NCI-H187 (cell line): ENCODE data around the gene KCNQ5.
"Not testable (repeated sequence)": the region's sequence is repeated elsewhere in the genome, so short reads cannot be mapped to it uniquely, and the experiment has no call there.

Source experiments
- DNase-seq, 2 experiments: peaks; one replicate each; lab custom pipeline; 2025; lab: John Stamatoyannopoulos, UW

KCNQ5 gene

DNA sequence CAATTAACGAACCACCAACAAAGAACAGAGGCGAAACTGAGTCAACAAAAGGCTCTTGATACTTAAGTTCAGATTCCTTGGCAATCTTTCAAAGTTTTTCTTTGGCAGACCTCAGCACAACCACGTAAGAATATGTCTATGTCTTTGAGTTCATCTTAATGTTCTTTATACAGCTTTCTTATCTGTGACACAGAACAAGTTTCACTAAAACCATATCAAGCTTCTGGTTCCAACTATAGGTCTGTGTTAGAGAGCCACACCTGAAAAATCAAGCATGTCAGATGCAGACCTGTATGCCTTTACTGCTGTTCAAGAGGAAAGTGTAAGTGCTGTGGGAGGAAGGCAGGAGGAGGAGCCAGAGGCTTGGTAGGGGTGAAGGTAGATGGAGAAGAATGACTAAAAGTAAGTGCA, 332.1 kb downstream of the KCNQ5 start:
- DNase-seq = no peak

DNA sequence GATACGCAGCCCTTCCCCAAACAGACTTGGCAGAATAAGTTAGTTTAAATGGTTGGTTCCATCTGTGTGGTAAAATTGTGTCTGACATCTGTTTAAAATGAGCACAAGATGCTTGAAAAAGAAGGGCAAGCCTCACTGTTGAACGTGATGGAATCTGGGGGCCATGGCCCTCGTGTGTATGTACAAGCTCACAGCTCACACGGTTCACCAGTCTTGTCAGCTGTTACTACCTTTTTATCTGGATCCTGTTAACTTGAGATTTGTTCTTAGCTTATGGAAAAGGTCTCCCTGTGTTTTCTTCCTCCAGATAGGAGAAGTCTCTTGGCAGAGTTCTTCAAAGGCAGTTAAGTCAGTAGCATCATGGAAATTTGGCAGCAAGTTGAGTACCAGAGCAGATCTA, 332.9 kb downstream of the KCNQ5 start:
- no peak for DNase-seq

DNA sequence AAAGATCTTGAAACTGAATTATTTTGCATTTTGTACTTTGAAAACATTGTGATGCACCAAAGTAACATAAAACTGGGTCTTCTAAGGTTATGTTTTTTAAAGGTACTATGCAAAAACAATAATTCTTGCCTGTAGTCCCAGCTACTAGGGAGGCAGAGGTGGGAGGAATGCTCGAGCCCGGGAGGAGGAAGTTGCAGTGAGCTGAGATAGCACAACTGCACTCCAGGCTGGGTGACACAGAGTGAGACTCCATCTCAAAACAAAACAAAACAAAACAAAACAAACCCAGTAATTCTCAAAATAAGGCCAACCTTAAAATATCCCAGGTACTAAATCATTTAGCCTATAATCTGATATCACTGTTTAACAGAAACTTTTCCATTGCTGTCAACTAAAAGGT, 333.8 kb downstream of the KCNQ5 start:
- DNase-seq = no peak

DNA sequence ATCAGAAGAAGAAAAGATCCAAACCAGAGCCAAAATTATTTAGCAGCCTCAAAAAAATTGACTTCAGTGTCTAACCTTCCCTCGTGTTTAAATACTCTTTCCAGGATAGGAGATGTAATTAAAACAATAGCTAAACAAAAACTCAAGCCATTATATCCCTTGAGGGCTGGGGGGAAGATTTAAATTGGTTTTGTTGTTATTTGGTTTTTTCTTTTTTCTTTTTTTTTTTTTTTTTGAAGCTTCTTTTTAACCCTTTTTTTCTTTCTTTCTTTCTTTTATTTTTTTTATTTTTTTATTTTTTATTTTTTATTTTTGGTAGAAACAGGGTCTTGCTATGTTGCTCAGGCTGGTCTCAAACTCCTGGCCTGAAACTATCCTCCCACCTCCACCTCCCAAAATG, 334.4 kb downstream of the KCNQ5 start:
- DNase-seq = no peak

DNA sequence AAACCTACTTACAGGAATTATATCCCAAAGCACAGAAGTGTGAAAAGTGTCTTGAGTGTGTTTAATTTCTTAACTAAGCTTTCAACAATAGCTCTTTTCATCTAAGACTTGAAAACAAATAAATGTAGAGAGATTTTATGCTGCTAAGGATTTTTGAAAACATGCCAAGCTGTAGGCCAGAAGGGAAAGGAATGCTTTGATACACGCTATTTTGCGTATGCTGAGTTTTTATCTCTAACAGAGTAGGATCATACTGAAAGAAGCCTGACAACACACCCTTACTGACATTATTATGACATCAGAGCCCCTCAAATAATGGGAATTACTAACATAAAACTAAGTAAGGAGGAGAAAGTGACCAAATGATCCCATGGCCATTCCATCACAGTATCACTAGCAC, 338.0 kb downstream of the KCNQ5 start:
- no peak for DNase-seq

DNA sequence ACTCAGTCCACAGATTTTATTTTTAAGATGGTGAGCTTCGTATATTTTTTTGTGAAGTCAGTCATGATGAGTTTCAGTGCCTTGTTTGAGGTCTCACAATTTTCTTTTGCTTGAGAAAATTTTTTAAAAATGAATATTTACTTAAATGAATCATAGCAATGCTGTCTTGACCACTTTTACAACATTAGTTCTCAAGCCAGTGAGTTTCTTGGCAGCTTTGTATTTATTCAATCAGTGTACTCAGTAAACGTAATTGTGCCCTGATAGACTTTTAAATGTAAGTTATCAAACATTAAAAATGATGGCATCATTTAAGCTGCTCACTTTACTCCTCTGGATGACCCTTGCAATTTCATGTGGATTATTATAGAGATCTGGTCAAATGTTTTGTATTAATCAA, 342.1 kb downstream of the KCNQ5 start:
- no peak for DNase-seq

DNA sequence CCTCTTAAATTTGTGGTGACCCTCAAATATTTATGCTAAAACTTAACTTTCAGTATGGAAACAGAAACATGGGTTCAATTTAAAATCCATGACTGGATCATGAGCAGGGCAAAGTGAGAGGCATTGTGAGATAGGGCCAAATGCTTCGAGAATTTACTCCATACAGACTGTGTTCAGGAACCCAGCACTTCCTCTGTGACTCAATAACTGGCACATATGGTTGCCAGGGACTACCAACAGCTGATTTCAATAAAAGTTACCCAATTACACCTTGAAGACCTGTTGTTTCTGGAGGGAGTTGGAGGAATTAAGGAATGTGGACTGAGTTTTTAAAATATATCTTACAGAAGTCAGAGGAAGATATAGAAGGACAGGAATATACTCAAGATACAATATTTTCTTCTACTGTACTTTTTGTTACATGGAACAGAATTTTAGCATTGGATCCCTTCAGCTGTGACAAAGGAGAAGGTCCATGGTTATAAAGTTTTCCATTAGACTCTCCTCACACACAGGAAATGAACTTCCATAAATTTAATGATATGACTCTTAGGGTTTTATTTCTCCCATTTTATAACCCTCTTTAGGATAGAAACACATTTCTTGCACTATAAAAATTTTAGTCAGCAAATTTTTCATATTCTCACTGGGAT, 344.9 kb downstream of the KCNQ5 start:
- no peak for DNase-seq

DNA sequence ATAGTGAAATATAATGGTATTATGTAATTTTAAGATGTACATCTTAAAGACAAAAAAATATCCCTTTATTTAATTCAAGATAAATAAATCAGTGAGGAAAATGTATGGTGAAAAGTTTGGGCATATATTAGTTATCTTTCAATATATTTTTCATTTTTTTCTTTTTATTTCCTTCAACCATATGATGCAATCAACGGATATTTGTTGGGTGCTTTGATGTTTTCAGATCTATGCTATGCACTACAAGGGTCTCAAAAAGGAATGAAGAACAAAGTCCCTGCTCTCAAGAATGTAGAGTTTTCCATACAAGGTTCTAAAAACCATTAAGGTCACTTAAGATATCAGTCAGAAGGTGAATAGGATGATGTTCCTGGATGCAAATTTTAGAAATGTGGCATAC, 345.5 kb downstream of the KCNQ5 start:
- no peak for DNase-seq

DNA sequence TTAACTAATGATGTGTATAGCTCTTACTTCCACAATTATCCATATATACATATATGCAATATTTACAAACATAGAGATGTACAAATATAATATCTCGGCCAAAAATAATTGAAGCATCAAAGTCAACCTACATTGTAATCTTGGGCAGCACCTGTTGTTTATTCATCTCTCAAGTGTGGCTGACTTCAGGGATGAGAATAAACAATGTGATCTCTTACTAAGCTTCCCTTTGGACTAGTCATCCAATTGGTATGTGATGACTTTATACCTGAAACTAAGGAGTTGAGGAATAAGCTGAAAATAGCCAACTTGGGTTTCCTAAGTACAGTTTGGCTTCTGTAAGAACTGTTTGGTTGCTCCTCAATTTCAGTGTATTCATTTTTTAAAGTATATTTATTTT, 346.8 kb downstream of the KCNQ5 start:
- DNase-seq = no peak

DNA sequence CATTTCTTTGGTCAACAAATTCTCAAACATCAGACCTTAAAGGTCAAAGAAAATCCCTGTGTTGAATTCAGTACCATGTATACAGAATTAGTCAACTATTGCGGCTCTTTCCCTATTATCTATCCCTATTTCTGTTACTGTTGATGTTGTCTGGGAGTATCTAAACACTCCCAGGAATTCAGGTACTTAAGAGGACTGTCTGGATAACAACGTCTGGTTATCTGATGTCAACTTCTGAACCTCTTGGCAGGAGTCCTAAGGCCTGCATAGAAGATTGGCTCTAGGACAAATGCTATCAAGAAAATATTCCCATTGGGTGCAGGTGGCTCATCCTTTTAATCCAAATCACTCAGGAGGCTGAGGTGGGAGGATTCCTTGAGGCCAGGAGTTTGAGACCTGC, 347.8 kb downstream of the KCNQ5 start:
- DNase-seq = no peak

DNA sequence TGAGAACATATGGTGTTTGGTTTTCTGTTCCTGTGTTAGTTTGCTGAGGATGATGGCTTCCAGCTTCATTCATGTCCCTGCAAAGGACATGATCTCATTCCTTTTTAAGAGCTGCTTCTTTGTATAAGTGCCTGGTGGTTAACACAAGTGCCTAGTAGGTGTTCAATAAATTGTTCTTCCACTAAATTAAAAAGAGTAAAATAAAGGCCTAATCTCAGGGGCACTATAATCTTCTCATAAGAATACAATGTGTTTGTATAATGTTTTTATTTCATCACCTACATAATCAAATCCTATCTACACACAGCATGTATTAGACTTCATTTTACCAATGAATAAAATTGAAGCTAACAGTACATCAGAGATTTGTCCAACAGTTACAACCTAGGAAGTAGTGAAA, 350.7 kb downstream of the KCNQ5 start:
- peak in 1 of 2 experiments; percentile 18 for DNase-seq

DNA sequence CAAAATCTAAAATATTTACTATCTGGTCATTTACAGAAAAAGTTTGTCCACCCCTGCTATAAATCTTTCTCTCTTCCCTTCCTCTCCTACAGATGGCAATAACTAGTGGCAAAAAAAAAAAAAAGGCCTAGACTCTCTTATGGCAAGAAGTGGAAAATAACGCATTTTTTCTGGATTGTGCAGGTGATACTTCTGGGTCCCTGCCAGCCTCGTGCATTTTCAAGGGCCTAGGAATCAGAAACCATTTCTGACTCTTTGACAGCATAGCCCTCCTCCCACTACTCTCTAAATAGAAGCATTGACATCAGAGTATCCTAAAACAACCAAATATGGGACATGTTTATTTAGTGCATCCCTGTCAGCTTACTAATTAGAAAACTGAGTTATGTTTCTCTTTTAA, 352.4 kb downstream of the KCNQ5 start:
- no peak for DNase-seq

DNA sequence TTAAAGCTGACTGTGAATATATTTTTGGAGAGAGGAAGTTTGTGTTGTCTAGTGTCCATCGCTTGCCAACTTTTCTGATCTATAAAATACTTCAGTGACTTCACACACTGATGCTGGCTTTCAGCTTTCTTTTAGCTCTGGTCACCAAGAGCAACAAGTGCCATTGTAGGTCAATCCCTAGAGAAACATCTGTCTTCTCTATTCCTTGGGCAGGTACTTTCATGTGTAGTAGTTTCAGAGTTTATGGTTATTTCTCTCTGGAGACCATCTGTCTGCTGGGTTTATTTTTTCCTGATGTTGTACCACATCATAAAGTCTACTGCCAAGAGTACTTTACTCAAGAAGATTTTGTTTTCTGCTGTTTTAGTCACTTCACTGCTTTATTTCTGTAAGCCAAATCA, 353.5 kb downstream of the KCNQ5 start:
- DNase-seq = no peak

DNA sequence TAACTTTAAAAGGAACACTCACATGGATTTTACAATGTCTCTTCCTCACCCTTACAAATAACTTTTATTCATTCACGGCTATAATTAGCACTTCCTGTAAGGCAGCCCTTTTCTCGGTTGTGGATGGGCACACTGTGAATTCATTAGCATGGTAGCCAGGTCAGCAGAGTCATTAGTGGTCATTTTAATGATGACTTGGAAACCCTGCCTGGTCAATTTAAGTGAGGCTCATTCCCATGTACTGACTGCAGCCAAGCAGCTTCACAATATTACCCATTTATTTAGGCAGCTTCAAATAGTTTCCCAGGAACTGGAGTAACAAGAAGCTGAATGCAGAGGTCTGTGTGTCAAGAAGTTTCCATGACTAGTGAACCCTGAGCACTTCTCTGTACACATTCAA, 354.6 kb downstream of the KCNQ5 start:
- no peak for DNase-seq

DNA sequence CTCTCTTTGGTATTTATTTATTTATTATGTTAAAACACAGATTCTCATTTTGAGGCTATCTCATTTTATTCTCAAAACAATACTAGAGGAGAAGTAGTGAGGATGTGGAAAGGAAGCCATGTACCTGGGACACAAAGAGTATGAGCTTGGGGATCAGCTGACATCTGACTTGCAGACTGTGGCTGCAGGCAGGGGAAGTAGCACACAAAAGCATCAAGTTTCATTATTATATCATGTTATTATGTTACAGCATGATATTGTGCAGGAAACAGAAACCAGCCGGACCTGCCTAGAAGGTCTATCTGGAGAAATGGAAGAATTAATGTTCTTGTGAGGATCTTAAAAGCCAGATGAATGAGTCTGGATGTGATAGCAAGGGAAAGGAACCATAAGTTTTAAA, 355.2 kb downstream of the KCNQ5 start:
- DNase-seq = no peak

DNA sequence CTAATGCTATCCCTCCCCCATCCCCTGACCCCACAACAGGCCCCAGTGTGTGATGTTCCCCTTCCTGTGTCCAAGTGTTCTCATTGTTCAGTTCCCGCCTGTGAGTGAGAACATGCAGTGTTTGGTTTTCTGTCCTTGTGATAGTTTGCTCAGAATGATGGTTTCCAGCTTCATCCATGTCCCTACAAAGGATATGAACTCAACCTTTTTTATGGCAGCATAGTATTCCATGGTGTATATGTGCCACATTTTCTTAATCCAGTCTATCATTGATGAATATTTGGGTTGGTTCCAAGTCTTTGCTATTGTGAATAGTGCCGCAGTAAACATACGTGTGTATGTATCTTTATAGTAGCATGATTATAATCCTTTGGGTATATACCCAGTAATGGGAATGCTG, 356.9 kb downstream of the KCNQ5 start:
- not testable (repeated sequence) for DNase-seq

DNA sequence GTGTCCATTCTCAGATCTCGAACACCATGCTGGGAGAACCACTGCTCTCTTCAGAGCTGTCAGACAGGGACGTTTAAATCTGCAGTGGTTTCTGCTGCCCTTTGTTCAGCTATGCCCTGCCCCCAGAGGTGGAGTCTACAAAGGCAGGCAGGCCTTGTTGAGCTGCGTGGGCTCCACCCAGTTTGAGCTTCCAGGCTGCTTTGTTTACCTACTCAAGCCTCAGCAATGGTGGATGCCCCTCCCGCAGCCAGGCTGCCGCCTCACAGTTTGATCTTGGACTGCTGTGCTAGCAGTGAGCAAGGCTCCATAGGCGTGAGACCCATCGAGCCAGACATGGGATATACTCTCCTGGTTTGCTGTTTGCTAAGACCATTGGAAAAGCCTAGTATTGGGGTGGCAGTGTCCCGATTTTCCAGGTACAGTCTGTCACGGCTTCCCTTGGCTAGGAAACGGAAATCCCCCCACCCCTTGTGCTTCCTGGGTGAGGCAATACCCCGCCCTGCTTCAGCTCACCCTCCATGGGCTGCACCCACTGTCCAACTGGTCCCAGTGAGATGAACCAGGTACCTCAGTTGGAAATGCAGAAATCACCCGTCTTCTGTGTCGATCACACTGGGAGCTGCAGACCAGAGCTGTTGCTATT, 362.4 kb downstream of the KCNQ5 start:
- not testable (repeated sequence) for DNase-seq

DNA sequence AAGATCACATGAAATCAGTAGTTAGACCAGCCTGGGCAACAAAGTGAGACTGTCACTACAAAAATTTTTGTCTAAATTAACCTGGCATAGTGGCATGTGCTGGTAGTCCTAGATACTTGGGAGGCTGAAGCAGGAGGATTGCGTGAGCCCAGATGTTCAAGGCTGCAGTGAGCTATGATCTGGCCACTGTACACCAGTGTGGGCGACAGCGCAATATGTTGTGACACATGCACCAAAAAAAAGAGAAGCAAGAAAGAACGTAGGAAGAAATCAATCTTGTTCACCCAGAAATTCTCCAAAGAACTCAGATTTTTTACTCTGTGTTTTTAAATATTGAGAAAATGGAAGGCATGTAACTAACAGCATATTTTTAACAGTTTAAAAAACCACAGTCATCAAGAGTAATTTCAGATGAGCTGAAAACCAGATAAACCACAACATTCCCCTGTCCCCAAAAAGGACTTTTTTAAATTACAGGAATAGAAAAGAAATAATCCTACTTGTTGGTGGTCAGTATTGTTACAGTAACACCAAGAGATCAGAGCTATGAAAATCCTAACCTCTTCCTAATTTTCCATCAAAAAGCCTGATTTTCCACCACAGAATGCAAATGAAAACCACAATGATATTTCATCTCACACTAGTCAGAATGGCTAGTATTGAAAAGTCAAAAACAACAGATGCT, 363.3 kb downstream of the KCNQ5 start:
- no peak for DNase-seq

DNA sequence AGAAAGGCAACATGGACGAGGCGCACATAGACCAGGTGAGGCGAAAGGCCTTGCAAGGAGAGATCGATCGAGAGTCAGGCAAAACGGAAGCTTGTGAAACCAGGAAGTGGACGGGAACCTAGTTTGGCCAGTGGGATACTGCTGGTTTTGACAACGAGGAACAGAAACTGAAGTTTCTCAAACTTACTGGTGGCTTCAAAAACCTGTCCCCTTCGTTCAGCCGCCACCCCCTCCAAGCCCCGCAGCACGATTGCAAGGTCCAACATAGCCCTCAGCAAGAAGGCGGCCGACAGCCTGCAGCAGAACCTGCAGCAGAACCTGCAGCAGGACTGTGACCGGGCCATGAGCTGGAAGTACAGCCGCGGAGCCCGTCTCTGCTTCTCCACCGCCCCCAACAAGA, 365.4 kb downstream of the KCNQ5 start:
- DNase-seq = no peak

DNA sequence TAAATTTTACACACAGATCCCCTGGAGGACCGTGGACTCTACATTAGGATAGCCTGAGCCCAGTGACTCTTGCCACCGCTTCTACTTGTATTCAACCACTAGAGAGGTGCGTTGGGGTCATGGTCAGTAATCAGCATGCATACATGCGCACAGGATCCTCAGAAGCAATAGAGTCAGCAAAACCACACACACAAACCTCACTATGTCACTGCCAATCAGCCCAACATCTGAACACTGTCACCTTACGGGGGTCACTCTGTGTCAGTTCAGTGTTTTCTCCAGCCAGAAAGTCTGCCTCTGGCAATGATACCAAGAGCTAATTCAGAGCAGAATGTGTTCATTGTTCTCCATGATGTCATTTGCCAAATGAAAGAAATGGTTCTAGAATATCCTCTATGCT, 378.1 kb downstream of the KCNQ5 start:
- no peak for DNase-seq

DNA sequence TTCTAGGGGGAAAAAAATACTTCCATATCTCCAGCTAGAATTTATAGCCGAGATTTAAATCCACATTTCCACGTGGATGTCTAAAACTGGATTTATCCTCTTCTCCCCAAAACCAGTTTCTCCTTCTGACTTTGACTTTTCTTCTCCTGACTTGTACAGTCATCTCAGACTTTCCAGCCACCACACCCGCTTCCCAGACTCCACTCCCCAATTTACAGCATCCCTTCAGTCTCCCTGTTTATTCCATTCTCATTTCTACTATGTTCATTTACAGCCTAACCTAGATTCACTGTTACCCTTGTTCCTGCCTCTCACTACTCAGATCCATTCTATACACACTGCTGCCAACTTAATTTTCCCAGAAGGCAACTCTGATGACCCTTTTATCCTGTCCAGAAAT, 378.6 kb downstream of the KCNQ5 start:
- DNase-seq = no peak

DNA sequence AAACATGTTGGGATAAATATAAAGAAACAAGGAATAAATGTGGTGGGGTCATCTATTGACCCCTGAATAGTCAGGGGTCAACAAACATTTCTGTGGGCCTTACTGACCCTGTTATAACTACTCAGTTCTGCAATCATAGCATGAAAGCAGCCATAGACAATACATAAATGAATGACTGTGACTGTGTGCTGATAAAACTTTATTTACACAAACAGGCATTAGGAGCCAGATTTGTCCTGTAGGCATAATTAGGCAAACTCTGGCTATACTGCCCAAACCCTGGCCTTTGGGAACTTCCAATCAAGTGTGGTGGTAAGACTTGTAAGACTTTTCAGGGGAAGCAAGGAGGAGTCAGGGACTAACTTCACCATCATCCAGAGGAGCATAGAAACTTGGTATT, 380.7 kb downstream of the KCNQ5 start:
- no peak for DNase-seq

DNA sequence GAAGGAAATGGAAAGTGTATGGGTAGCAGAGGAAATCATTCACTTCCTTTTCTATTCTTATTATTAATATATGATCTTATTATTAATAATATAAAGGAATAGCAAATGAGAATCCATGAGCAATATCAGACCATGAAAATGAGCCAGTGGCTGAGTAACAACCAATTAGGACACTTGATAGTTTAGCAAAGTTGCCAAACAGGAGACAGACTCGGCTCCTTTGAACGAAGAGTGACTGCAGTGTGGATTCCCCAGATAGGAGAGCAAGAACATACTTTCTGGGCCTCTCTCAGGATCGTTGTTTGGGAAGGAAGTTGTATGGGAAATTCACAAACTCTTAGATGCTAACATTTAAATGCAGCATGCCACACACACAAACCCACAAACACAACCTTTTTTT, 381.4 kb downstream of the KCNQ5 start:
- no peak for DNase-seq

DNA sequence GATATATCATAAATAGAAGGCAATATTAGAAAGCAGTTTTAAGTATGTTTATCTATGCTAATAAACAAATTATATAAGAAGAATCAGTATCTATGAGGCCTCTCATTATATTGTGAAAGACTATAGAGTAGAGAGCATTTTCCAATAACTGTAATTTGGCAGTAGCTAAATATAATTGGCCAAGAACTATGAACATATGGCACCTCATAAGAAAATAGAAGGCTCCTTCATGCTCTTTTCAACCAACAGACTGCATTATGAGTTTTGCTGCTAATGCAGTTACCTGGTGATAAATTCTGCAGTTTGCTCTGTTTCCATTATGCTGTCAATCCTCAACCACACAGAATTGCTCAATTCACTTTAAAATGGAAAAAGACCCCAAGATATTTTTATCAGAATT, 382.4 kb downstream of the KCNQ5 start:
- no peak for DNase-seq
